Stomach (tissue), 4 donors: Measurements from ENCODE around the gene MTHFSD.

ENCODE experiments used
- CTCF ChIP-seq, 7 experiments: fragments of 450-650 bp in 4 of 7; fragments of 200-600 bp in 3 of 7; sonication (generic) in 3 of 7; IDR thresholded peaks; one replicate each; pipeline ENCODE4 v1.5.1; 2016 to 2019; ENCODE audit warnings: antibody characterized with exemption in 7 of 7, control low read depth in 2 of 7, mild to moderate bottlenecking in 1 of 7
- EP300 ChIP-seq: sonication (generic); formaldehyde crosslinking; IDR thresholded peaks from one replicate; pipeline ENCODE4 v1.6.1; 2017; ENCODE audit warnings: antibody characterized with exemption
- POLR2A ChIP-seq, 4 donors: fragments of 450-650 bp; IDR thresholded peaks; one replicate each; pipeline ENCODE4 v1.6.1; 2016; ENCODE audit warnings: antibody characterized with exemption in 4 of 4, control low read depth in 2 of 4, mild to moderate bottlenecking in 1 of 4, moderate library complexity in 1 of 4
- POLR2AphosphoS5 ChIP-seq, 3 donors: sonication (generic); formaldehyde crosslinking; IDR thresholded peaks; one replicate each; pipeline ENCODE4 v1.6.1; 2016; ENCODE audit warnings: antibody characterized with exemption in 3 of 3

- TF ChIP-seq POLR2A (IDR thresholded peaks at IDR 0.05) (no peak), EP300 (no peak), CTCF (IDR thresholded peaks at IDR 0.05) (no peak), POLR2AphosphoS5 (IDR thresholded peaks at IDR 0.05) (no peak)
Observed at GRCh38 chr16:86533767-86534351, 21.2 kb downstream of the MTHFSD start.
